Panc1 (cell line): Measurements from ENCODE around the gene KCNE4. TPM values are rescaled to one million over a fixed set of nuclear protein-coding genes. Genes with fewer than 3 reads are reported as not detected.

Source experiments
- ATAC-seq: fragments of 200-7000 bp; cut with Tn5 transposase; 2 replicates; pipeline ENCODE4 v1.9.1; 2020; ENCODE audit warnings: mild to moderate bottlenecking, moderate library complexity
- BruUV-seq: library from RNA; stranded (reverse); fragments of 400-500 nt; replicated peaks from 2 replicates; lab custom pipeline; 2021; lab: Mats Ljungman, UMichigan
- CTCF ChIA-PET: fragments of 300-600 bp; sonication (Branson Sonifier 250); formaldehyde crosslinking; loops from one replicate; lab custom pipeline; 2022; ENCODE audit warnings: antibody characterized with exemption; lab: Charles Lee
- POLR2A ChIA-PET: fragments of 300-600 bp; sonication (Branson Sonifier 250); formaldehyde crosslinking; loops from one replicate; lab custom pipeline; 2022; ENCODE audit warnings: antibody characterized with exemption; lab: Charles Lee
- DNase-seq: peaks from one replicate; pipeline ENCODE4 v3.0.0-alpha.2; 2010; ENCODE audit warnings: low read depth, low spot score
- H3K27ac ChIP-seq: 2 replicates; pipeline ENCODE4 v1.5.1; 2011; ENCODE audit warnings: mild to moderate bottlenecking, low read length, inconsistent platforms
- H3K27me3 ChIP-seq: fragments of 200-500 bp; sonication (Bioruptor generic); 2 replicates; pipeline ENCODE4 v1.6.0; 2014; ENCODE audit warnings: low read length, inconsistent platforms; ENCODE audit not compliant: control insufficient read depth, insufficient read depth
- H3K36me3 ChIP-seq: fragments of 200-500 bp; sonication (Bioruptor generic); 2 replicates; pipeline ENCODE4 v1.5.1; 2014; ENCODE audit warnings: inconsistent platforms, mild to moderate bottlenecking, low read length, moderate library complexity; ENCODE audit not compliant: control insufficient read depth, insufficient read depth
- H3K4me1 ChIP-seq: 2 replicates; pipeline ENCODE4 v1.5.1; 2011; ENCODE audit warnings: inconsistent platforms, mild to moderate bottlenecking, low read length, moderate library complexity; ENCODE audit not compliant: control insufficient read depth, insufficient read depth
- H3K4me3 ChIP-seq, 2 experiments: 2 replicates each; pipeline ENCODE4 v1.5.1; 2011 to 2012; ENCODE audit warnings: low read depth in 2 of 2, low read length in 2 of 2, mild to moderate bottlenecking in 2 of 2, inconsistent platforms in 1 of 2, moderate library complexity in 1 of 2
- H3K9me3 ChIP-seq: fragments of 200-500 bp; sonication (Bioruptor generic); 2 replicates; pipeline ENCODE4 v1.5.1; 2014; ENCODE audit warnings: low read depth, mild to moderate bottlenecking, inconsistent platforms, low read length, moderate library complexity; ENCODE audit not compliant: control insufficient read depth, insufficient read depth
- POLR2AphosphoS5 ChIP-seq: IDR thresholded peaks from 2 replicates; pipeline ENCODE4 v1.6.1; 2012; ENCODE audit warnings: mild to moderate bottlenecking, low read depth, low read length, moderate library complexity
- REST ChIP-seq, 2 experiments: IDR thresholded peaks; 2 replicates each; pipeline ENCODE4 v1.6.1; 2011 to 2012; ENCODE audit warnings: low read depth in 2 of 2, control low read depth in 1 of 2, low read length in 1 of 2, mild to moderate bottlenecking in 1 of 2, moderate library complexity in 1 of 2; ENCODE audit not compliant: insufficient read depth in 1 of 2
- SIN3A ChIP-seq: IDR thresholded peaks from 2 replicates; pipeline ENCODE4 v1.6.1; 2012; ENCODE audit warnings: low read depth, mild to moderate bottlenecking, low read length, moderate library complexity, borderline replicate concordance; ENCODE audit not compliant: insufficient read depth
- TCF7L2 ChIP-seq: IDR thresholded peaks from 2 replicates; pipeline ENCODE4 v1.6.1; 2011; ENCODE audit warnings: mild to moderate bottlenecking, low read depth, low read length, inconsistent platforms
- in situ Hi-C: cut with HindIII; loops from 2 replicates; pipeline ENCODE4 v1.10.0; 2016; ENCODE audit warnings: low sequenced_read_pairs, low pct_unique_long_range_greater_than_20kb
- intact Hi-C: fragments of 100-400 bp; cut with micrococcal nuclease; formaldehyde crosslinking; loops from one replicate; pipeline ENCODE4 v1.10.0; 2022; ENCODE audit not compliant: unreplicated experiment
- total RNA-seq: library from RNA; stranded (reverse); gene quantifications from one replicate; pipeline ENCODE4 v1.2.1, GENCODE V29; 2021; ENCODE audit not compliant: unreplicated experiment
- TF ChIP-seq, protein P1 (sequence below): fragments of 450-650 bp; IDR thresholded peaks from 2 replicates; pipeline ENCODE4 v1.5.1; 2017; ENCODE audit warnings: mild to moderate bottlenecking

Gene KCNE4
- total RNA-seq, 1 experiment from 2014 or later = 0.21 TPM

DNA sequence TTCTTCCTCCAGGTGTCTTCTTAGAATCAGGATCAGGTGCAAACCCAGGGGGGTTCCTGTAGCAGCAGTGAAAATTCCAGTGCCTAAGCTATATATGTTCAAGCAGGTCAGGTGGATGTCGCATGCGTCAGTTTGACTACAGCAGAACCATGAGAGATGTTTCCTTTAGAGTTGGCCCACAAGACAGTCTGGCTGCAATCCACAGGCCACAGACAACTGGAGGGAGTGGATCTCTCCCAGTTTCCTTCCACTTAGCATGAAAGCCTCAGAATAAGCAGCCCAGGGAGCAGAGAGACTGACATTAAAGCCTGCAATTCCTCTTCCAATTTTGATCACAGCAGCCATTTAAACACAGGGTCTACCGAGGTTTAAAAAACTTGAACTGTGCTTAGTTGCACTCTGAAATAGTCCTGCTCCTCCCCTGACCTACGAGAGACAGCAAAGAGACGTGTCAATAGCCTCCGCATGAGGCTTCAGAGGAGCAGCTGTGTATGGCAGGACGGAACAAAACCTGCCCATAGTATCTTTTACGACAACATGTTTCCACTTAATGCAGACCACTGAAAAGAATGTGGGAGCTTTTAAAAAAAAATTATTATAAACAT lies 988 bp upstream of the KCNE4 start:
- intact Hi-C loops (no loop called here), in situ Hi-C loops (no loop called here)
- no peak for DNase-seq
- BruUV-seq = no TSS peak
- CTCF ChIA-PET = no interaction called here
- POLR2A ChIA-PET = no interaction called here
- Histone ChIP-seq H3K9me3 (no peaks in the 10 kb centered on the region), H3K4me1 (no peaks in the 10 kb centered on the region), H3K4me3 (no peak overlapping the region), H3K27ac (no peak overlapping the region), H3K36me3 (no peaks in the 10 kb centered on the region), H3K27me3 (no peaks in the 10 kb centered on the region)
- ATAC-seq = no peak
- TF ChIP-seq SIN3A (no peak), TCF7L2 (no peak), REST (IDR thresholded peaks at IDR 0.05; ENCODE audit: insufficient read depth in 1 of 2, low read depth in 2 of 2, low read length in 1 of 2) (no peak), POLR2AphosphoS5 (no peak)
- TF ChIP-seq, protein P1, sequence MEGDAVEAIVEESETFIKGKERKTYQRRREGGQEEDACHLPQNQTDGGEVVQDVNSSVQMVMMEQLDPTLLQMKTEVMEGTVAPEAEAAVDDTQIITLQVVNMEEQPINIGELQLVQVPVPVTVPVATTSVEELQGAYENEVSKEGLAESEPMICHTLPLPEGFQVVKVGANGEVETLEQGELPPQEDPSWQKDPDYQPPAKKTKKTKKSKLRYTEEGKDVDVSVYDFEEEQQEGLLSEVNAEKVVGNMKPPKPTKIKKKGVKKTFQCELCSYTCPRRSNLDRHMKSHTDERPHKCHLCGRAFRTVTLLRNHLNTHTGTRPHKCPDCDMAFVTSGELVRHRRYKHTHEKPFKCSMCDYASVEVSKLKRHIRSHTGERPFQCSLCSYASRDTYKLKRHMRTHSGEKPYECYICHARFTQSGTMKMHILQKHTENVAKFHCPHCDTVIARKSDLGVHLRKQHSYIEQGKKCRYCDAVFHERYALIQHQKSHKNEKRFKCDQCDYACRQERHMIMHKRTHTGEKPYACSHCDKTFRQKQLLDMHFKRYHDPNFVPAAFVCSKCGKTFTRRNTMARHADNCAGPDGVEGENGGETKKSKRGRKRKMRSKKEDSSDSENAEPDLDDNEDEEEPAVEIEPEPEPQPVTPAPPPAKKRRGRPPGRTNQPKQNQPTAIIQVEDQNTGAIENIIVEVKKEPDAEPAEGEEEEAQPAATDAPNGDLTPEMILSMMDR = no peak

DNA sequence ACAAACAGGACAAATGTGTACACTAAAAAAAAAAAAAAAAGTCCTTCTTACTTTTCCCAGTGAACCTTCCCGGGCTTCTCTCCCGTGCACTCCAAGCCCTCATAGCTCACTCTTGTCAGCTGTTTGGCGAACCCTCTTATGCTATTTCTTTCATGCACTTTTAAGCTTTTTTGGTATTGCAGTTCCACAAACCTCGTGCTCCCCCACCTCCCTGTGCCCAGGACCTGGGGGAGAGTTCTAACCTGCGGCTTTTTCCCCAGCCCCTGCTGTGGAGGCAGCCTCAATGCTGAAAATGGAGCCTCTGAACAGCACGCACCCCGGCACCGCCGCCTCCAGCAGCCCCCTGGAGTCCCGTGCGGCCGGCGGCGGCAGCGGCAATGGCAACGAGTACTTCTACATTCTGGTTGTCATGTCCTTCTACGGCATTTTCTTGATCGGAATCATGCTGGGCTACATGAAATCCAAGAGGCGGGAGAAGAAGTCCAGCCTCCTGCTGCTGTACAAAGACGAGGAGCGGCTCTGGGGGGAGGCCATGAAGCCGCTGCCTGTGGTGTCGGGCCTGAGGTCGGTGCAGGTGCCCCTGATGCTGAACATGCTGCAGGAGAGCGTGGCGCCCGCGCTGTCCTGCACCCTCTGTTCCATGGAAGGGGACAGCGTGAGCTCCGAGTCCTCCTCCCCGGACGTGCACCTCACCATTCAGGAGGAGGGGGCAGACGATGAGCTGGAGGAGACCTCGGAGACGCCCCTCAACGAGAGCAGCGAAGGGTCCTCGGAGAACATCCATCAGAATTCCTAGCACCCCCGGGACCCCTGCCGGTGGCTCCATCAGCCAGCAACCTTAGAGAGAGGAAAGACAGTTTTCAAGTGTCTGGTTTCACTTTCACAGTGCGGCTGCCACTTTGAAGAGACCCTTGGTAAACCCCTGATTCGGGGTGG lies 826 bp downstream of the KCNE4 start:
- ATAC-seq = peak; percentile 64; the same call in 1 of the 2 replicates
- in situ Hi-C loops = no loop called here

More for the DNA sequence above, 826 bp downstream of the KCNE4 start:
- Histone ChIP-seq H3K9me3 (no peaks in the 10 kb centered on the region), H3K4me3 (peak overlapping the region; percentile 19 to 45), H3K4me1 (no peaks in the 10 kb centered on the region), H3K27ac (no peak overlapping the region), H3K36me3 (no peaks in the 10 kb centered on the region), H3K27me3 (no peaks in the 10 kb centered on the region)
- no TSS peak for BruUV-seq
- no peak for DNase-seq
- POLR2A ChIA-PET = no interaction called here
- intact Hi-C loops = no loop called here
- no peak for TF ChIP-seq REST (IDR thresholded peaks at IDR 0.05; ENCODE audit: insufficient read depth in 1 of 2, low read depth in 2 of 2, low read length in 1 of 2)
- no peak for TF ChIP-seq SIN3A
- no peak for TF ChIP-seq POLR2AphosphoS5
- TF ChIP-seq, protein P1 = no peak
- no peak for TF ChIP-seq TCF7L2
- CTCF ChIA-PET = no interaction called here
